ENCODE measurements around the gene MMP13. TPM values are rescaled to one million over a fixed set of nuclear protein-coding genes. Genes with fewer than 3 reads are reported as not detected.
"Not testable (repeated sequence)": the region's sequence is repeated elsewhere in the genome, so short reads cannot be mapped to it uniquely, and the experiment has no call there.

Gene MMP13
- total RNA-seq, 3 donors from 2014 or later: not detected

DNA sequence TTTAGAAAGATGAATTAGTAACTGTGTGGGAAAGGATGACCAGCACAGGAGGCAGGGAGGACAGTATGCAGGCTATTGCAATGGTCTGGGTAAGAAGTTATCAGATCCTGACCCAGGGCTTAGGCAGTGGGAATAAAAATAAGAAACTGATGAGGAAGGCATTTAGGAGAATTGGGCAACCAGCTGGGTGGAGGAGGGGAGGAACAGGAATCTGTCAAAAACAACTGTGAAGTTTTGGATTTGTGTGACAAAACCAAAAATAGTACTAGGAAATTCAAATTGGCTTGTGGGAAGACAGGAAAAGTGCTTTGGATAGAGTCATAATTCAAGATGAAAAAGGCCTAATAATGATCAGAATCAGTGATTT is 27.9 kb downstream of the MMP13 start:
- Mint-ChIP-seq H3K4me3 (no peak overlapping the region), H3K27me3 (ENCODE audit: low read depth) (peaks cover 12% of the 10 kb centered on the region), H3K36me3 (ENCODE audit: insufficient read depth) (no peaks in the 10 kb centered on the region), H3K9me3 (no peaks in the 10 kb centered on the region), H3K4me1 (ENCODE audit: low read depth) (no peaks in the 10 kb centered on the region)
- ATAC-seq (no peak), DNase-seq (no peak)

DNA sequence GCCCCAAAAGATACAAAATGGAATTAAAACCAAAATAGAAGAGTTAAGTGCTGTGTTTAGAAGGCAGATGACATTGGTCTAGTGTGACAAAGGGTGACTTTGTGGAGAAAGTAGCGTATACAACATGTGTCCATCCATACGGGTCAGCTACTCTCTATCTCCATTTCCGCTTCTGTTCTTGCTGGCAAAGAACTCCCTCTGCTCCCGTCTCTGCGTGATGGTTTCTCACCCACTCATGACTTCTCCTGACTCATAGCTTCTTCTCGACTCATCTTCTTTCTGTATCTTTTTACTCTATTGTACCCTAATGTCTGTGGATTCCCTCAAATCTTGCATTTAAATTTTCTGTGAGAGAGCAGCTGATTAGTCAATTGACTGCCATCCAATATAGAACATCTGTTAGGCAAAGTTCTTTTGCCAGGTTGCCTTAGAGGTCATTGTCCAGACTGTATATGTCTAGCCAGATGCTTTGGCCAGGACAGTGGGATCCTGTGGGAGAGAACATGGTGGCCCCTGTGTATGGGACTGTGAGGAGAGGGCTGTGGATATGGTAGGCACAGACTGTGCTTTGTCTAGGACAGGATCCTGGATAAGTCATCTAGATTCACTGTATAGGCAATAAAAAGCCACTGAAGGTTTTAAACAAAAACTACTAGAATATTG is 28.4 kb downstream of the MMP13 start:
- DNase-seq (no peak), ATAC-seq (no peak)
- H3K4me1 Mint-ChIP-seq (ENCODE audit: low read depth): no peaks in the 10 kb centered on the region
- no peaks in the 10 kb centered on the region for H3K36me3 Mint-ChIP-seq (ENCODE audit: insufficient read depth)
- H3K27me3 Mint-ChIP-seq (ENCODE audit: low read depth): peaks cover 12% of the 10 kb centered on the region
- H3K9me3 Mint-ChIP-seq: no peaks in the 10 kb centered on the region
- H3K4me3 Mint-ChIP-seq: no peak overlapping the region

DNA sequence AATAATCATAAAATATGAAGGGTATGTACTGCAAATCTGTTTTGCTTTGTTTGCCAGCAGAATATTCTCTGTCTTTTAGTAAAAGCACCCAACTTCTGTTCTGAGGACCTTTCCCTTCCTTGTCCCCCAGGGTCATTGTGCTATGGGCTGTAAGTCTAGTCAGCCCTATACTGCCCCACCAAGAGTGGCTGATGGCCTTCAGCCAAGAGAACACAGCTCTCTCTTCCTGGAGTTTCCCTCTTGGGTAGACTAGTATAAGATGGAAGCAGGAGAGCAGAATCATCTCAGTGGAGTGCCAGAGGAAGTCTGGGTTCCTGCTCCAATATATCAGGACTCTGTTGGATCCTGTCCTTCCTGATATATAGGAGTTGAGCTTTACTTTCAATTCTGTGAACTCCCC is 29.0 kb downstream of the MMP13 start:
- H3K36me3 Mint-ChIP-seq (ENCODE audit: insufficient read depth): no peaks in the 10 kb centered on the region
- peaks cover 12% of the 10 kb centered on the region for H3K27me3 Mint-ChIP-seq (ENCODE audit: low read depth)
- ATAC-seq (no peak), DNase-seq (no peak)
- H3K4me3 Mint-ChIP-seq: no peak overlapping the region
- no peaks in the 10 kb centered on the region for H3K4me1 Mint-ChIP-seq (ENCODE audit: low read depth)
- H3K9me3 Mint-ChIP-seq: no peaks in the 10 kb centered on the region

DNA sequence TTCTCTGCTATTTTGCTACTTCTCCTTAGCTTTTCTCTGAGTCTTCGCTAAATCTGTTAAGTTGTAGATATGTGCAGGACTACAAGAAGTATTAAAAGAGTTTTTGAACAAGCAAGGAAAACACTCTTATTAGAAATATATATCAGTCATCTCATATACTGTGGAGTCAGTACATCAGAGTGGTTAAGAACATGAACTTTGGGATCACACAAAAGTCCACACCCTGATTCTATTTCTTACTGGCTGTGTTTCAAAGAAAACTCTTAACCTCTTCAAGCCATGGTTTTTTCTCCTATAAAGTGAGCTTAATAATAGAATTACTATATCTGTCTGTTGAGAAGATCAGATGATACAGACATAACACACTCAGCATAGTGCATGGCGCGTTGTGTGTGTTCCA is 29.5 kb downstream of the MMP13 start:
- H3K4me1 Mint-ChIP-seq (ENCODE audit: low read depth): no peaks in the 10 kb centered on the region
- DNase-seq (no peak), ATAC-seq (no peak)
- H3K4me3 Mint-ChIP-seq: no peak overlapping the region
- H3K36me3 Mint-ChIP-seq (ENCODE audit: insufficient read depth): no peaks in the 10 kb centered on the region
- no peaks in the 10 kb centered on the region for H3K9me3 Mint-ChIP-seq
- H3K27me3 Mint-ChIP-seq (ENCODE audit: low read depth): peaks cover 13% of the 10 kb centered on the region

DNA sequence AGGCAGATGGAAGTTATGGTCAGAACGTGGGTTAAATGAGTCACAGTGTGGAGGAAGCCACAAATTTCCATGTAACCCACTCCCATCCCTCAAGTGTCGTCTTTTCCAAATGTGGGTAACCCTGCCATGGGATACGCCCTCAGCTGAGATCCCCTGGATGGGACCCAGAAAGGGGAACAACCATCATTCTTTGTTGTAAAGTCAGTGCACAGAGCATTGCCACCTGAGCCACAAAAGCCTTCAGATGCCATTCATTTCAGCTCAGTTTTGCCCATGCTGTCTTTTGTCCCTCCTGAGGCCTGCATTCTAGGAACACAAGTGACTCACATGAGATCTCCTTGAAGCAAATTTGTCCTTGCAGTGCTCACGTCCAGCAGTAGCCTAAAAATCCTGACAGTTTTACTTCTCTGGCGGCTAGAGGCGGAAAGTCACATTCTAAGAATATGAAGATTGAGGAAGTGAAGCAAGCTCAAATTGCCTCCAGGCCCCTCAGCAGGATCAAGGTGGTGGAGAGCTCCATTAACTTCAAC is 30.6 kb downstream of the MMP13 start:
- no peaks in the 10 kb centered on the region for H3K9me3 Mint-ChIP-seq
- peaks cover 11% of the 10 kb centered on the region for H3K27me3 Mint-ChIP-seq (ENCODE audit: low read depth)
- ATAC-seq: no peak
- no peaks in the 10 kb centered on the region for H3K36me3 Mint-ChIP-seq (ENCODE audit: insufficient read depth)
- no peak overlapping the region for H3K4me3 Mint-ChIP-seq
- DNase-seq: no peak
- H3K4me1 Mint-ChIP-seq (ENCODE audit: low read depth): peaks cover 4% of the 10 kb centered on the region

DNA sequence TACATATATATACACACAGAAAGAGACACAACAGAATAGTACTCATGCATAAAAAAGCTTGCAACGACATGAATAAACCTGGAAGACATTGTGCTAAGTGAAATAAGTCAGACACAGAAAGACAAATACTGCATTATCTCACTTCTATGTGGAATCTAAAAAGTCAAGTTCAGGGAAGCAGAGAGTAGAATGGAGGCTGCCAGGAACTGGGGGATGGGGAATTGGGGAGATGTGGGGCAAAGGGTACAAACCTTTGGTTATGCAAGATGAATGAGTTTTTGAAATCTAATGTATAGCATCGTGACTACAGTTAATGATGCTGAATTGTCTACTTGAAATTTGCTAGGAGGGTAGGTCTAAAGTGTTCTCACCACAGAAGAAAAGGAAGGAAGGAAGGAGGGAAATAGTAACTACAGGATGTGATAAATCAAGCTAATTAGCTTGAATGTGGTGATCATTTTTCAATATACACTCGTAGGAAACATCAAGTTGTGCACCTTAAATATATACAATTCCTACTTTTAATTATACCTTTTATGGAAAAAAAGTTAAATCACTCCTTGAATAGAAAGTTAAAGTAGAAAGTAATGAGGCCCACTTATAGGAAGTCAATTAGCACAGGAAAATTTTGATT is 33.8 kb downstream of the MMP13 start:
- H3K4me1 Mint-ChIP-seq (ENCODE audit: low read depth): peaks cover 5% of the 10 kb centered on the region
- H3K36me3 Mint-ChIP-seq (ENCODE audit: insufficient read depth): no peaks in the 10 kb centered on the region
- ATAC-seq: no peak
- no peak for DNase-seq
- H3K4me3 Mint-ChIP-seq: no peak overlapping the region
- H3K27me3 Mint-ChIP-seq (ENCODE audit: low read depth): peaks cover 13% of the 10 kb centered on the region
- H3K9me3 Mint-ChIP-seq: no peaks in the 10 kb centered on the region

DNA sequence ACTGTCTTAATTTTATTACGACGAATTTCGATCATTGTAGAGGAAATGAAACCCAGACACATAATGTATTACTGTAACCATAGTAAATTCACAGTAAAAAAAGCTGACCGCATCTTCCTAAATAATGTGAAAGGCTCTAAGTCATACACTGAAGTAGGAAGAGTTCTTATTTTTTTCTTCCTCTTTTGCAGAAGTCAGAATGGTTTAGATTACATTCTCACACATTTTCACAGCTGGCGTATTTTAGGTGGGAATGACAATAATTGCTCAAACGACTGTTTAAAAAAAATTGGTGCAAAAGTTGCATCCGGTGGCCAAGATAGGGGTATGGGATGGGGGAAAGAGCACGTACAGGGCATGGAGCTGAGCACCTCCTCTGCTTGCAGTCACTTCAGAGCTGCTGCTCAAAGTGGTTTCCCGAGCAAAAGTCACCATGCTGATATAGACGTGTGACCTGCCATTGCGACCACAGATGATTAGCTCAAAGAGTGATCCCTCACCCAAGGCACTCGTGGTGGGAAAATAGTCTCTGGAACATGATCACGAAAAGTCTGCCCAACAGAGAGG is 35.3 kb downstream of the MMP13 start:
- Mint-ChIP-seq H3K27me3 (ENCODE audit: low read depth) (peaks cover 9% of the 10 kb centered on the region), H3K4me3 (no peak overlapping the region), H3K9me3 (no peaks in the 10 kb centered on the region), H3K36me3 (ENCODE audit: insufficient read depth) (no peaks in the 10 kb centered on the region), H3K4me1 (ENCODE audit: low read depth) (peaks cover 5% of the 10 kb centered on the region)
- no peak for DNase-seq
- no peak for ATAC-seq

DNA sequence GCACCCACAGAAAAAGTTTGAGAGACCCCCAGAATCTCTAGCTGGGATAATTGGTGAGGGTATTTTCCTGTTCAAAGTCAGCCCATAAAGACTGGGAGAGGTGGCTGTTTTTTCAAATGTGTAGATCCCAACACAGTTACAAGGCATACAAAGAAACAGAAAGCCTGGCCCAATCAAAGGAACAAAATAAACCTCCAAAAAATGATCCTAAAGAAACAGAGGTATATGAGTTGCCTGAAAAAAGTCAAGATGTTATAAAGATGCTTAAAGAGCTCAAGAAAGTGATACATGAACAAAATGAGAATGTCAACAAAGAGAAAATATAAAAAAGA is 40.5 kb downstream of the MMP13 start:
- no peaks in the 10 kb centered on the region for H3K36me3 Mint-ChIP-seq (ENCODE audit: insufficient read depth)
- H3K27me3 Mint-ChIP-seq (ENCODE audit: low read depth): peaks cover 4% of the 10 kb centered on the region
- H3K9me3 Mint-ChIP-seq: no peaks in the 10 kb centered on the region
- ATAC-seq (no peak), DNase-seq (no peak)
- H3K4me3 Mint-ChIP-seq: no peak overlapping the region
- peaks cover 2% of the 10 kb centered on the region for H3K4me1 Mint-ChIP-seq (ENCODE audit: low read depth)

DNA sequence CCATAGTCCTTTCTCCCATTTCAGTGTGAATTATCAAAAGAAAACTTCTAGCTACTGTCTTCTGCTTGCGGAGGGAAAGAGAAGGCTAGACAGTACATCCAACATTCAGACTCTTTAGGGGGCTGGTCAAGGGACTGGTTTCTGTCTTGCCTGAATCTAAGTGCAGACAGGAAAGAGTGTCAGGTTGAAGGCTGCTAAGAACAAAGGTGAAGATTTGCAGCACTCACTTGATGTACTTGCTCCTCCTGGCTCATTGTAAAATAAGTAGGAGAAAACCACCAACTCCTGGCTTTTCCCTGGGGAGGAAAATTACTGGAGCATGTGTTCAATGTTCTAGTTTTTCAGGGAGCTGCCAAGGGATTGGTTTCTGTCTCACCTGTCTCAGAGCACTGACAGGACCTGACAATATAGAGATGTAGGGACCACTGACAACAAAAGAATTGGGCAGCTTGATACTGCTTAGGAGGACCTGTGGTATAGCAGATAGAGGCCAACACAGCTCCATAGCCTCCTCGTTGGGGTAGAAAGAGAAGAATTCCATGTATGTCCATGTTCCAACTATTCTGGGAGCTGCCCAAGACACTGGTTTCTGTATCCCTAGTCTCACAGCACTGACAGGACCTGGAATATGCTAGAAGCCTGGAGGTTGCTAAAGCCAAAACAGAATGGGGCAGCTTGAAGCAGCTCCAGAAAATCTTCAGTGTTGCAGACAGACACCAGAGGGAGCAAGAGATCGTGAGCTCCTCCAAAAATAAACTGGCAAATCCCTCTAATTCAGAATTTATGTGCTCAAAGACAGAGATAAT is 41.1 kb downstream of the MMP13 start:
- peaks cover 4% of the 10 kb centered on the region for H3K27me3 Mint-ChIP-seq (ENCODE audit: low read depth)
- no peaks in the 10 kb centered on the region for H3K36me3 Mint-ChIP-seq (ENCODE audit: insufficient read depth)
- ATAC-seq (no peak), DNase-seq (no peak)
- no peaks in the 10 kb centered on the region for H3K9me3 Mint-ChIP-seq
- no peaks in the 10 kb centered on the region for H3K4me1 Mint-ChIP-seq (ENCODE audit: low read depth)
- H3K4me3 Mint-ChIP-seq: no peak overlapping the region

DNA sequence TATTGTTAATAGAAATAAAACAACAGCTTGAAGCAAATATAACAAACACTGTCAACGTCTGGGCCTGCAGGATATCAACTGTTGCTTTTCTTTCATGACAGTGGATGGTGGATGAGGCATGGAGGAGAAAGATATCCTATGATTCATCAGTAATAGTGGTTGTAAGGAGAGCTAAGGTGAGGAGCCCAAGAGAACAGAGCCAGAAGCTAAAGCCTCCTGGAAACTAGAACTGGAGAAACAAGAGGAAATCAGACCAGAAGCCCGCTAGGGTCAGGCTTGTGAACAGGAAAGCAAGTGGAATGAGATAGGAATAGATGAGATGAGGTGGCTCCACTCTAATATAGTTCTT is 43.1 kb downstream of the MMP13 start:
- no peak for DNase-seq
- no peaks in the 10 kb centered on the region for H3K4me1 Mint-ChIP-seq (ENCODE audit: low read depth)
- no peak overlapping the region for H3K4me3 Mint-ChIP-seq
- peaks cover 8% of the 10 kb centered on the region for H3K27me3 Mint-ChIP-seq (ENCODE audit: low read depth)
- no peaks in the 10 kb centered on the region for H3K9me3 Mint-ChIP-seq
- no peak for ATAC-seq
- no peaks in the 10 kb centered on the region for H3K36me3 Mint-ChIP-seq (ENCODE audit: insufficient read depth)

DNA sequence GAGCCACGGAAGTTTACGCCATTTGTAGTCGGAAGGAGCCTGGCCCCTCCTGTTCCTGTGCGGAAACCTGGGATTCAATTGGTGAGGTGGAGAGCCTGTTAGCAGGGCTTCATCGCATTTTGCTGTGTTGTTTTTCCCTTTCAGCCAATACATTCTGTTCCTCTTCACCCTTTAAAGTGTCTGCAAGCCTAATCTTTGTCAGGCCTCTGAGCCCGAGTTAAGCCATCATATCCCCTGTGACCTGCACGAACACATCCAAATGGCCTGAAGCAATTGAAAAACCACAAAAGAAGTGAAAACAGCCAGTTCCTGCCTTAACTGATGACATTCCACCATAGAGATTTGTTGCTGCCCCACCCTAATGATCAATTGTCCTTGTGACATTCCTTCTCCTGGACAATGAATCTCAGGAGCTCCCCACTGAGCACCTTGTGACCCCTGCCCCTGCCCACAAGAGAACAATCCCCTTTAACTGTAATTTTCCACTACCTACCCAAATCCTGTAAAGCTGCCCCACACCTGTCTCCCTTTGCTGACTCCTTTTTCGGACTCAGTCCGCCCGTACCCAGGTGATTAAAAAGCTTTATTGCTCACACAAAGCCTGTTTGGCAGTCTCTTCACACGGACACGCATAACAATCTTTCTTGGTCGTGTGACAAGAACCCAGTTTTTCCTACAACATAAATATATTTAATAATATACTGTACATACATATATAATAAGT is 43.6 kb downstream of the MMP13 start:
- Mint-ChIP-seq H3K27me3 (ENCODE audit: low read depth) (peaks cover 7% of the 10 kb centered on the region), H3K36me3 (ENCODE audit: insufficient read depth) (no peaks in the 10 kb centered on the region), H3K4me3 (no peak overlapping the region), H3K4me1 (ENCODE audit: low read depth) (no peaks in the 10 kb centered on the region), H3K9me3 (no peaks in the 10 kb centered on the region)
- DNase-seq: no peak
- no peak for ATAC-seq

DNA sequence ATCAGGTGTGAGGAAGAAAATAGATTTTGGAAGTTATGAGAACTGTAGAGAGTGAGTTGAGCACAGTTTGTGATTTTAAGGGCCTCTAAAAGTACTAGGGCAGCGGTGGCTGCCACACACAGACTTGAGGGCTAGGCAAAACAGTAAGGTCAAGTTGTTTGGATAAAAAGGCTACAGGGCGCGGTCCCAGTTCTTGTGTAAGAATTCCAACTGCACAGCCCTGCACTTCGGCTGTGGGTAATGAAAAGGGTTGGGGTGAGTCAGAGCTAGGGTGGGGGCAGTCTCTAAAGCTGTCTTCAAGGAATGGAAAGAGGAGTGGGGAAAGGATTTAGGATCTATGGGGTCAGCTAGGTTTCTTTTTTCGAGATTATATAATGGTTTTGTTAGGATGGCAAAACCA is 49.7 kb downstream of the MMP13 start:
- not testable (repeated sequence) for H3K4me1 Mint-ChIP-seq (ENCODE audit: low read depth); H3K4me3 Mint-ChIP-seq; H3K27me3 Mint-ChIP-seq (ENCODE audit: low read depth); H3K36me3 Mint-ChIP-seq (ENCODE audit: insufficient read depth); DNase-seq; ATAC-seq; H3K9me3 Mint-ChIP-seq

DNA sequence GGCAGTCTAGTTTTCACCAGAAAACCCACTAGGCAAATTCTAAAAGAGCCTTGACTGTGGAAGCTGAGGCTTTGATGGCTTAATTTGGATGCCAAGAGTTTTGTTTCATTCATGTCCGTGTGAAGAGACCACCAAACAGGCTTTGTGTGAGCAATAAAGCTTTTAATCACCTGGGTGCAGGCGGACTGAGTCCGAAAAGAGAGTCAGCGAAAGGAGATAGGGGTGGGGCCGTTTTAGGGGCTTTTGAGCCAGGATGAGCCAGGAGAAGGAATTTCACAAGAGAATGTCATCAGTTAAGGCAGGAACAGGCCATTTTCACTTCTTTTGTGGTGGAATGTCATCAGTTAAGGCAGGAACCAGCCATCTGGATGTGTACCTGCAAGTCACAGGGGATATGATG is 51.6 kb downstream of the MMP13 start:
- not testable (repeated sequence) for H3K4me3 Mint-ChIP-seq; H3K36me3 Mint-ChIP-seq (ENCODE audit: insufficient read depth); H3K4me1 Mint-ChIP-seq (ENCODE audit: low read depth); ATAC-seq; DNase-seq; H3K27me3 Mint-ChIP-seq (ENCODE audit: low read depth); H3K9me3 Mint-ChIP-seq

DNA sequence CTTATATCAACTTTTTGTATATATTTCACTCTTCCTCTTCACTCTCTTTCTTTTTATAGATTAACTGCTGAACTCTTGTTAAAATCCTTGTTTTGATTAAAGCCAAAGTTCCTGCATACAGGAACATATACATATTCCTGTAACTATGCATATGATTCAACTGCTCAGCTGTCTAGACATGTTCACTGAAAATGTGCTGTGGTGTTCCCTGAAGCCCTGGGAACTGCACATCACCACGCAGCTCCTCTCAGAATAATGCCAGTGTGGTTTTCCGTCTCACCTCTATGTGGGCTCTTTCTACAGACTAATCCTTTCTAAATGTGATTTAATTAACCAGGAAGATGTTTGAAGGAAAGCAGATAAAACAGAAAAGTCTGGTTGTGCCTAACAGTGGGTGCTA is 55.2 kb downstream of the MMP13 start:
- peaks cover 3% of the 10 kb centered on the region for H3K27me3 Mint-ChIP-seq (ENCODE audit: low read depth)
- H3K4me1 Mint-ChIP-seq (ENCODE audit: low read depth): no peaks in the 10 kb centered on the region
- no peak for ATAC-seq
- H3K36me3 Mint-ChIP-seq (ENCODE audit: insufficient read depth): no peaks in the 10 kb centered on the region
- H3K9me3 Mint-ChIP-seq: peaks cover 4% of the 10 kb centered on the region
- DNase-seq: no peak
- H3K4me3 Mint-ChIP-seq: no peak overlapping the region
